Neutrophil (primary cell): Measurements from ENCODE around the gene NUAK1.

Experiments
- H3K27ac ChIP-seq: fragments of 200-600 bp; sonication (generic); 2 replicates; pipeline ENCODE4 v1.5.1; 2016; ENCODE audit warnings: mild to moderate bottlenecking, moderate library complexity
- H3K27me3 ChIP-seq: fragments of 200-600 bp; sonication (generic); 2 replicates; pipeline ENCODE4 v1.6.0; 2016; ENCODE audit warnings: mild to moderate bottlenecking
- H3K36me3 ChIP-seq: fragments of 200-600 bp; sonication (generic); 2 replicates; pipeline ENCODE4 v1.5.1; 2017
- H3K4me1 ChIP-seq, 2 experiments: fragments of 200-600 bp in 1 of 2; sonication (generic) in 1 of 2; 1 replicate in 1 of 2; 2 replicates in 1 of 2; pipeline versions ENCODE4 v1.5.1 to v1.6.1; 2013 to 2016; ENCODE audit warnings: low read depth in 1 of 2, low read length in 1 of 2, mild to moderate bottlenecking in 1 of 2, moderate library complexity in 1 of 2; ENCODE audit not compliant: control insufficient read depth in 1 of 2, insufficient read depth in 1 of 2
- H3K4me3 ChIP-seq, 2 experiments: fragments of 200-600 bp in 1 of 2; sonication (generic) in 1 of 2; 1 replicate in 1 of 2; 2 replicates in 1 of 2; pipeline ENCODE4 v1.5.1; 2013 to 2016; ENCODE audit warnings: low read depth in 1 of 2, low read length in 1 of 2, mild to moderate bottlenecking in 1 of 2, moderate library complexity in 1 of 2
- H3K9me3 ChIP-seq: fragments of 200-600 bp; sonication (generic); 2 replicates; pipeline ENCODE4 v1.5.1; 2016
- TF ChIP-seq, protein P1 (sequence below): fragments of 200-600 bp; sonication (generic); IDR thresholded peaks from 2 replicates; pipeline ENCODE4 v1.5.1; 2016; ENCODE audit warnings: antibody characterized with exemption

The NUAK1 gene

GRCh38 chr12:106071686-106072085 is 67.1 kb downstream of the NUAK1 start:
- no peaks in the 10 kb centered on the region for H3K4me1 ChIP-seq
- H3K9me3 ChIP-seq = no peaks in the 10 kb centered on the region
- no peaks in the 10 kb centered on the region for H3K36me3 ChIP-seq
- H3K27me3 ChIP-seq = no peaks in the 10 kb centered on the region
- no peak overlapping the region for H3K27ac ChIP-seq
- TF ChIP-seq, protein P1, sequence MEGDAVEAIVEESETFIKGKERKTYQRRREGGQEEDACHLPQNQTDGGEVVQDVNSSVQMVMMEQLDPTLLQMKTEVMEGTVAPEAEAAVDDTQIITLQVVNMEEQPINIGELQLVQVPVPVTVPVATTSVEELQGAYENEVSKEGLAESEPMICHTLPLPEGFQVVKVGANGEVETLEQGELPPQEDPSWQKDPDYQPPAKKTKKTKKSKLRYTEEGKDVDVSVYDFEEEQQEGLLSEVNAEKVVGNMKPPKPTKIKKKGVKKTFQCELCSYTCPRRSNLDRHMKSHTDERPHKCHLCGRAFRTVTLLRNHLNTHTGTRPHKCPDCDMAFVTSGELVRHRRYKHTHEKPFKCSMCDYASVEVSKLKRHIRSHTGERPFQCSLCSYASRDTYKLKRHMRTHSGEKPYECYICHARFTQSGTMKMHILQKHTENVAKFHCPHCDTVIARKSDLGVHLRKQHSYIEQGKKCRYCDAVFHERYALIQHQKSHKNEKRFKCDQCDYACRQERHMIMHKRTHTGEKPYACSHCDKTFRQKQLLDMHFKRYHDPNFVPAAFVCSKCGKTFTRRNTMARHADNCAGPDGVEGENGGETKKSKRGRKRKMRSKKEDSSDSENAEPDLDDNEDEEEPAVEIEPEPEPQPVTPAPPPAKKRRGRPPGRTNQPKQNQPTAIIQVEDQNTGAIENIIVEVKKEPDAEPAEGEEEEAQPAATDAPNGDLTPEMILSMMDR = no peak
- H3K4me3 ChIP-seq = no peak overlapping the region

GRCh38 chr12:106070611-106071010 is 68.1 kb downstream of the NUAK1 start:
- TF ChIP-seq, protein P1 = no peak
- H3K36me3 ChIP-seq = no peaks in the 10 kb centered on the region
- no peaks in the 10 kb centered on the region for H3K4me1 ChIP-seq
- H3K4me3 ChIP-seq = no peak overlapping the region
- no peak overlapping the region for H3K27ac ChIP-seq
- H3K27me3 ChIP-seq = no peaks in the 10 kb centered on the region
- no peaks in the 10 kb centered on the region for H3K9me3 ChIP-seq

DNA sequence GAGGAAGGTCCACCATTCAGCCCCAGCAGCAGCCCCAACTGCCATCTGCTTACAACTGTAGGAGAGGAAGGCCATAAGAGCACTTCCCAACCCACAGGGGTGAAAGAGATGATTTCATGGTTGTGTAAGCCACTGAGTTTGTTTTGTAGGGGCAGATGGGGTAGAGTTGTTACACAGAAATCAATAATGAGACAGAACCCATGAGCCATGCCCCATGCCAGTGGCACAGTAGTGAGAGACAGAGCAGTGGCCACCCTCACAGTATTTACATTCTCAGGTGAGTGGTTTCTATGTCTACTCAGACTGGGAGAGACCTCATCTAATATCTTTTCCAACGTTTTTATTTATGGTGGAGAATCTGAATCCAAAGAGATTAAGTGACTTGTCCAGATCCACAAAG is 68.6 kb downstream of the NUAK1 start:
- TF ChIP-seq, protein P1 = no peak
- Histone ChIP-seq H3K27me3 (no peaks in the 10 kb centered on the region), H3K4me3 (no peak overlapping the region), H3K27ac (no peak overlapping the region), H3K36me3 (no peaks in the 10 kb centered on the region), H3K9me3 (no peaks in the 10 kb centered on the region), H3K4me1 (no peaks in the 10 kb centered on the region)

DNA sequence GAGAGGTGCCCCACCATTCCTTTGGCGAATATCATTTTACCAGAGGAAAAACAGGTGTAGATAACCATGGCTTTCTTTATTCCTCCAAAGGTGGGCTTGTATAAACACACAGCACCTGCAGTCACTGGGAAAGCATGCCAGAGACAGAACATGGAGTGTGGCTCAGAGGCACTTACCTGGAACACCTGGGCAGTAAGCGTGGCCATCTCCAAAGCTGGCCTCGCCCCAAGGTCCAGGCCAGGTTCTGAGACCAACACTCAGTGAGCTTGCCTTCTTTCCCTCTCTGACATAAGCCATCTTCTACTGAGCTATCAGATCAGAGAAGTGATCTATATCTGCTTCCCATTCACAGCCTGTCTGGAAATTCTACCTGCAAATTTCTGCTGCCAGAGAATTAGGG is 70.5 kb downstream of the NUAK1 start:
- no peaks in the 10 kb centered on the region for H3K4me1 ChIP-seq
- H3K4me3 ChIP-seq = no peak overlapping the region
- no peaks in the 10 kb centered on the region for H3K9me3 ChIP-seq
- TF ChIP-seq, protein P1 = no peak
- no peak overlapping the region for H3K27ac ChIP-seq
- H3K27me3 ChIP-seq = no peaks in the 10 kb centered on the region
- H3K36me3 ChIP-seq = no peaks in the 10 kb centered on the region

- Histone ChIP-seq H3K27ac (no peak overlapping the region), H3K4me1 (no peaks in the 10 kb centered on the region), H3K36me3 (no peaks in the 10 kb centered on the region), H3K27me3 (no peaks in the 10 kb centered on the region), H3K9me3 (no peaks in the 10 kb centered on the region), H3K4me3 (no peak overlapping the region)
- TF ChIP-seq, protein P1 = no peak
Measured at GRCh38 chr12:106067606-106068205, 71.0 kb downstream of the NUAK1 start.
